GM21367 (cell line): ENCODE measurements around the gene KCNJ6.
"Not testable (repeated sequence)": the region's sequence is repeated elsewhere in the genome, so short reads cannot be mapped to it uniquely, and the experiment has no call there.

Experiments used
- ATAC-seq: cut with Tn5 transposase; IDR thresholded peaks from one replicate; pipeline ENCODE4 v1.9.1; 2021; ENCODE audit not compliant: unreplicated experiment

Gene KCNJ6

DNA sequence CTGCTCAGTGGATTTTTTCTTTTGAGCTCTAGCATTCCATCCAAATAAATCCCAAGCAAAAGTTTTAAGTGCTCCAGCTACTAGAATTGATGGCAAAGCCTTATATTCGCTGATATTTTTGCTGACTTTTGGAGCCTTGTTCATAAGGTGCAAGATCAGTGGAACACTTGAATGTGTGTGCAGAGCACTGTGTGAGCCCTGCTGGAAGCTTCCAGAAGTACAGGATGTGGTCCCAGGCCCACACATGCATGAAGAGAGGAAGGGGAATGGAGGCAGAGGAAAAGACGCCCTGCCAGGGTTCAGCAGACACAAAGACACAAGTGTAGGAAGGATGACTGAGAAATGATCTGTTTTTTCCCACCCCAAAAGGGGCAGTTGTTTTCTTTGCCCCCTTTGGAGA, 169.4 kb downstream of the KCNJ6 start:
- ATAC-seq, result no peak

DNA sequence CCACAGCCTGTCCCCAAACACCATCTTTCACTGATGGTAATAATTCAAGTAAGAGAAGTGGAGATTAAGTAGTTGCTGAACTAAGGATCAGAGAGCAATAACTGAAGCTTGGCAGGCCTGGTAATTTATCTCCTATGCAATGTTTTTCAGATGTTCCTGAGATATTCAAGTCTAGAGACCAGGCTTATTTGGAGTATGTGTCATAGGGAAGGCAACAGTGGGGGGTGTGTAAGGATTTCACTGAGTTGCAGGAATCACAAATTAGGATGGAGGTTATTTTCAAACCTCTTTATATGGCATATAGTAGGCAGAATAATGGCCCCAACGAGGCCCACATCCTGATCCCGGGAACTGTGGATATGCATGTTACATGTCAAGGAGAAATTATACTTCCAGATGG, 171.7 kb downstream of the KCNJ6 start:
- ATAC-seq, result no peak

DNA sequence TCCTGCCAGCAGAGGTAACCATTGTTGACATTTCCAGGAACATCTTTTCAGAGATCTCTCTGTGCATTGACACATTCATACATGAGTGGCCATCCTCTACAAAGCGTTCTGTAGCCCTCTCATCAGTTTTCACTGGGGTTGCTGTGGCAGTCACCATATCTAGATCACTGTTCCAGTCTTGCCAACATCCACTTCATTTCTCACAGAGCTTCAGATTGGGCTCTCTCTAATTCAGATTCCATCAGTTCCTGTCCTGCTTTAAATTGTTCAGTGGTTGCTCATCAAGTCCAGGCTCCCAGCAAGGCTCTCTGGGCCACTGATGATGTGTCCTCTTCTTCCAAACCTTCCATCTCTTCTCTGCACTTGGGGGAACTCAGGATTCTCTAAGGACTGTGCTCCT, 173.7 kb downstream of the KCNJ6 start:
- ATAC-seq, result no peak

DNA sequence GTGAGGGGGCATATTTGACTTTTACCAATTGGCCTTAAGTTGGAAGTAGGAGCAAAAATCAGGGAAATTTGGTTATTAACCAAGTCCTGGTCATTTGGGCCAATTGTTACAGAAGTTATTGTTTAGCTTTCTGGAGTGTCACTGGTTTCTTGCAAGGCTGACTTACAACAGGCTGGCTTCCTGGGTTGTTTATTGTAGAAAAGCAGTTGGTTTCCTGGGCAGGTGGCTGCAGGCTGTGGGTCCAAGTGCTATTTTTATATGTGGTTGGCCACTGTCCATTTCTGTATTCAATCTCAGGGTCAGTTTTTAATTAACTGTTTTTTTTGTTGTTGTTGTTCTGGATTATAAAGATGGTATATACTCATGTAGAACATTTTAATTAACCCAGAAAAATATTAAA, 174.1 kb downstream of the KCNJ6 start:
- no peak for ATAC-seq

DNA sequence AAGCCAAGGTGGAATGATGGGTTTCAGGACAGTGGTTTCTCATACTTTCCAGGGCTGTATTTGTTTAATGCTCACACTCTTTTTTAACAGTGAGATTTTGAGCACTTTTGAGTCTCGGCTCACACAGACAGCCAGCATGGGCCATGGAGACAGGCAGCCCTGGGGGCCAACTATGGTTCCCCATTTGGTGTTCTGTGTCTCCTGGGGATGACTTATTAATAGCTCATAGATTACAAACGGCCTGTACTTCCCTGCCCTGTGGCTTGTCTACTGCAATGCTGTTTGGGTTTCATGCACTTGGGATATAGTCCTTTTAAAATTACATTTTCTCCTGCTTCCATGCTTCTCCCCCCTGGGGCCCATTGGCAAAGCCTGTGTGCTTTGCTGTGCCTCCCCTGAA, 178.3 kb downstream of the KCNJ6 start:
- no peak for ATAC-seq

DNA sequence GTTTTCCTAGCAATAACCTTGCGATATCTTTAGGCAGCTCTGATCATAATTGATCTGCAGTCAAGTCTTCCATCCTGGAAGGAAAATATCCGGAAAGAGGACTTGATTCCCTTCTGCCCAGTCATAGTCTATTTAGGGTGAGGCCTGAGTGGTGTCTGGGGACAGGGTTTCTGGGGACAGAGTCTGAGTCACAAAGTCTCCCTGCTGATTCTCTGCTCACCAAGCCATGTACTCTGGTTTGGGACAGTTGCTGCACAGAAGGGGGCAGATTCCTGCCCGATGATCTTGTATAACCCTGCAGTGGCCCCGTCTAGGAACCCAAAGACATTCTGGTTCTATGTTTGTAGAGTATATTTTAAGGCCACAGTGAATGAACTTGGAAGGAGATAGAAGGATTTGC, 178.8 kb downstream of the KCNJ6 start:
- no peak for ATAC-seq

DNA sequence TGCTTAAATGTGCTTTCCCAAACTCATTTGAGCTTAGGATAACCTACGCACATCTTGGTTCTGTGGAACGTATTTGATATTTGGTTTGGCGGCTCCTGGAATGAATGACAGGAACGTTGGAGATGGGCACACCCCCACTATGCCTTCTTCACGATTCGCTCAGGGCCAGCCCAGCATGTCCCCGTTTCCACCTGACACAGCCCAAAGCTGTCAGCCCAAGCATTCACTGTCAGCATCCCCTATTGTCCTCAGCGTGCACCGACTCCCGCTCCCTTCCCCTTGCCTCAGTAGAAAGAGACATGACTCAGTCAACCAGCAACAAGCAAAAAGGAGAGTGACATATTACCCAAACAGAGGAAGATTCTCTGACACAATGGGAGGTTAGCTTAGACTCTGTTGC, 181.4 kb downstream of the KCNJ6 start:
- no peak for ATAC-seq

DNA sequence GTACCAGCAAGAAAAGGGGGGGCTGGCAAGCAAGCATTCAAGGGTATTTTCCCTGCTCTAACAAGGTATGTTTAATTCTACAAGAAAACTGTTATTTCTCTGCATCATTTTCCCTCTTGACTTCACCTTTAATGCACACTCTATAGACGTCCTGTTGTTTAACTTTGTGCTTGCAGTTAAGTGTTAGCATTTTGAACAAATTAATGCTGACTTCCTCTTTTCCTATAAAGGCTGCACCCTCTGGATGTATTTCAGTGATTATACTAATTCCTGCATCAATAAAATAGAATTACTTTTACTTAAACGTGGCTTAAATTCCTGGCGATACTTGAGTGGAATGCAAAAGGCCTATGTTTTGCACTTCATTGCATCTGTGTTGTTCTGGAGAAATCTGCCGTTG, 183.3 kb downstream of the KCNJ6 start:
- ATAC-seq, result no peak

DNA sequence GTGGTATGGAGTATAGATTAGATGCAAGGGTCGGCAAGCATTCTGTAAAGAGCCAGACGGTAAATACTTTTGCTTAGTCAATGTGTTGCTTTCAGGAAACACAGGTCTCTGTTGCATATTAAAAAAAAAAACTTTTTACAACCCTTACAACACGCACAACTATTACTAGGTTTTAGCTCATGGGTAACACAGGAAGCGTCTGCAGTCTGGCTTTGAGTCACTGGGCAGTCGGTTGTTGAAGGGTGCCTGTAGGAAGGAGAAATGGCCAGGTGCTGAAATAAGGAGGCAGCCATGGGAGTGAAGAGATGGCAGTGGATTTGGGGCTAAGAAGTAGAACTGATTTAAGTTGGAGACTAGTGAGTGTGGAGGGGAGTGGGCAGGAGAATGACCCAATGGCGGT, 192.1 kb downstream of the KCNJ6 start:
- no peak for ATAC-seq

DNA sequence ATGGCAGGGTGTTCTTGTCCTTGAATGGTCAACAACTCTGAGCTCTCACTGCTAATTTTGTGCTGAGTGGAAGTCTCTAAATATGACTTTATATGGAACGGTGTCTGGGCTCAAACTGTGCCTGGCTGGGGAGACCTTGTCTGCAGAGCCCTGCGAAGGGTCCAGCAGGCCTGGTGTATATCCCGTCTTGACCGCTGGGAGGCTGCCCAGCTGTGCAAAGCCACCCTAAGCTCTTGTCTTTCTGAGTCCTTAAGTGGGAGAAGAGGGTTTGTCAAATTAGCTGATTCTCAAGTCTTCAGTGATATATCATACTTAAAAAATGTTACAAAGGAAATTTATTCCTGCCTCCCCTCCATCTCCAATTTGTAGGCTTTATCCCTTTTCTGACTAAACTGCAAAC, 198.7 kb downstream of the KCNJ6 start:
- ATAC-seq, result no peak

DNA sequence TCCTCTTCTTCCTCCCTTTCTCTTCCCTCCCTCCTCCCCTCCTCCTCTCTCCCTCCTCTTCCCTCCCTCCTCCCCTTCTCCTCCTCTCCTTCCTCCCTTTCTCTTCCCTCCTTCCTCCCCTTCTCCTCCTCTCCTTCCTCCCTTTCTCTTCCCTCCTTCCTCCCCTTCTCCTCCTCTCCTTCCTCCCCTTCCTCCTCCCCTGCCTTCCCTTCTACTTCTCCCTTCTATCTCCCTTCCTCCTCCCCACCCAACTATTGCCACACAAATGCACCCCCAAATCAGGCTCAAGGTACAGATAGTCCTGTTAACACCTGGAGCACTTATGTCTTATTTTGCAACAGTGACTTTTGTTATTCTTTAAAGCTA, 203.7 kb downstream of the KCNJ6 start:
- not testable (repeated sequence) for ATAC-seq

DNA sequence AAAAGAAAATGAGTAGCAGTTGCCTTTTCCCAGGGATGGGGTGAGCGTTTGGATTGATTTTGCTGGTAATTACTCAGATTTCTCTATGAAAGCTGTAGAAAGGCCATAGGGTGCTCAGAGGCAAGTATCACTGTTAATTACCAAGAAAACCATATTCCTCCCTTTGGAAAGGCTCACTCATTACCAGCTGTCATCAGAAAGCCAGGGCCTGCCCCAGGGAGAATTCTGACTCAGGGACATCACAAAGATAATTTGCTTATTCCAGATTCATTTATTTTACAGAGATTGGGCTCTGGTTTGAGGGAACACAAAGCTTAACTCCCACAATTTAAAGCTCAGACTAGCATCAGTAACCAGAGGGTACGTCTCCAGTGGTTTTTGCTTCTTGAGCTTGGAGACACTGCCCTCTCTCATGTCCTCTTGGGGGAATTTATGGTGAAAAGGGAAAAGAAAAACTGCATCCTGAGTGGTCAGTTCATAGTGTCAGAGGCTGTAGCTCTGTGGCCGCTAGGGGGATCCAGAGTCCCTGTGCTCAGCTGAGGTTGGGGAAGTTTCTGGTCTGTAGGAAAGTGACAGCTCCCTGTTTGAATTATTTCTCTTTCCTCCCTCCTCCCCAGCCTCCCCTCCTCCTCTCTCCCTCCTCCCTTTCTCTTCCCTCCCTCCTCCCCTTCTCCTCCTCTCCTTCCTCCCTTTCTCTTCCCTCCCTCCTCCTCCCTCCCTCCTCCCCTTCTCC, 204.3 kb downstream of the KCNJ6 start:
- ATAC-seq, result peak; percentile 81

DNA sequence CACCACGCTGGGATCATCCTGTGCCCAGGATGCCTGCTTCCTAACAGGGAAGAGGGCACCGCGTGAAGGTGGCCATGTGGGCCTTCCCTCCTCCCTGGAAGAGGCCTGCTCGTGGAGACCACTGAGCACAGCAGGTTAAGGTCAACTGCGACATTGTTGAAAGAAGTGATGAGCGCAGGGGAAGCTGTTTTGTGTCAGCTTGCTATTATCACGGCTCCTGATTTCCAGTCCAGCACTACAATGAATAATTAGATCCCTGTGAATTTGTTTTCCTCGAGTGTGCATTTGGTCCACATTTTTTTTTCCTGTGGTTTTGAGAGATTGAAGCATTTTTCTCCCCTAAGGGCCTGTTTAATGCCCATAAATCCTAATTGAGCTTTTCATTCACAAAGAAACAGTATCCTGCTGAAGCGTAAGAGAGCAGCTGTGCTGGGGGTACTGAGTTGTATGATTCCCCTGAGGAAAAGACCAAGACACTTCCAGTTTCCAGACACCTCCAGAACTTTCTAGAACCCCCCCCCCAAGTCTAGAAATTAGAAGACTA, 204.9 kb downstream of the KCNJ6 start:
- ATAC-seq, result no peak

DNA sequence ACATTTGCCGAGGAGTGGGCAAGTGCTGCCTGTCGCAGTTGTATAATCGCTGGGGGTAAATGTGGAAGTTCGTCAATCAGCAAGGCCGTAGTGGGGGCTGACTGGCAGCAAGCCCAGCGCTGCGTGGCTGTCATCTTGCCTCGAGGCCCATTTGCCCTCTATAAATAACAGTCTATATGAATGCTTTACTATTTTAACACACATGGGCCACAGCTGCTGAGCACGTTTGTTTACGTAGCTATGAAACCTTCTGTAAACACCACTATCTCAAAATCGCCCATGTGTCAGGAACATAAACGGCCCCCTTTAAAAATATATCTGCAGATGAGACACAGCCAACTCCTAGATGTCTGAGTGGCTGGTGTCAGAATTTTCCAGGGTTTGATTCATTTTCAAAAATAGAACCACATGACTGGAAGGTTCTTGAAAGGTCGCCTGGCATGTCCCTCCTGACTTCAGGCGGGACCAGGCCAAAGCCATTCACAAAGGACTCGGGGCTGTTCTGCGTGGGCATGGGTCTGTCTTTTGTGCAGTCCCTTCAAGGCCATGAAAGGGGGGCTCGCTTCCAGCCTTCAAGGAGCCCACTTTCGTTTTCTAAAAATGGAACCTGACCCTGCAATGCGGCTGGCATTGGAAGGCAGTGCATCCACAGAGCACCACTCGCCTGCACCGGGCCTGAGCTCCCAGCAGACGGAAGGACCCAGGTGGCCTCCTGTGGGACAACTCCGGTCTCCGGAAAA, 205.5 kb downstream of the KCNJ6 start:
- no peak for ATAC-seq

DNA sequence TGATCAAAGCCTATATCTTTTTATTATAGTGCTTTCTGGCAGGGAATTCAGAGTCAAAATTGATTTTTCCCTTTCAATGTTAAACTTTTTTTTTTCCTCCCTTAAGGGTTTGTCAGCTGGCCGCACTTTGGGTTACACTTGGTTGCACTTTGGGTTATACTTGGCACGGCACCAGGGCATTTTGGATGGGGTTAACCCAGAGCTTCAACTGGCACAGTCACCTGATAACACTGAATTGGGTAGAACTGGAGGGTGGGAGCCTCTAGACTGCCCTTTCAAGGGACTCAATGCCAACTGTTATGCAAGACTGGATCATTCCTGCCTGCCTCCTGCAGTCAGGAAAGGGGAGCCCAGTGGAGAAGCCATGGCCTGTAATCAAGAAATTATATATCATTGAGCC, 211.5 kb downstream of the KCNJ6 start:
- ATAC-seq, result no peak

DNA sequence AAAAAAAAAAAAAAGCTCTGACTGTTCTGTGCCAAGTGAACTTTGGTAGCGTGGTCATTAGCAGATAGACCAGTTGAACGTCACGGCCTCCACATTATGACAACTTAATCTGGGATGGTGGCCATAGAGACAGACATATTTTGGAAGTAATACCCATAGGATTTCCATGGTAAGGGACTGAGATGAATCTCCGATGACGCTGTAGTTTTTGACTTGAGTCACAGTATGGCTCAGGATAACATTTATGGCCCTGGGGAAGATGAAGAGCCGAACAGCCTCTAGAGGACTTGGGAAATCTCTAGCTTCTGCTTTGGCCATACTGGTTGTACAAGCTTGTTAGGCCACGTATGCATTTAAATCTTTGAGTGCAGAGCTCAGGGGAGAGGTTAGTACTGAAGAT, 214.0 kb downstream of the KCNJ6 start:
- ATAC-seq, result no peak

DNA sequence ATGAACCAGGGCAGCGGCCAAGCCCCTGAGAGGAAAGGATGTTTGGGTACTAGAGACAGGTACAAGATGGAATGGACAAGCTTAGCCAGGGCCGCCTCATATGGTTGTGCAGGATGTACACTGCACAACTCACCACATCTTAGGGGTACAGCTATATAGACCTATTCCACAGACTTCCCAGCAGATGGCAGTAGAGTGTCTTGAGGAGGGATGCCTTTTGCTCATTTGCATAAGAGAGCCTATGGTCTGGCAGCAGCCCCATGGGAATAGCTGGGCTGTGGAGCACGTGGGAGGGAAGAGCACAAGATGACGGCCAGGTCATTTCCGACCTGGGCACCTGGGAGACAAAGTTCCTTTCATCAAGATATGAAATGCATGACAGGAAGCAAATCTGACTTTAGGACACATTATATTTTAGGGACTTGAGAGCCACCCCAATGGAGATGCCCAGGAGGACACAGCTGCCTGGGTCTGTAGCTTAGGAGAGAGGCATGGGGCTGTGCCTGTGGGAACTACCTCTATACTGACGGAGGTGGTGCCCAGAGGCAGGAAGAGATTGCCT, 215.5 kb downstream of the KCNJ6 start:
- ATAC-seq, result peak; percentile 89

DNA sequence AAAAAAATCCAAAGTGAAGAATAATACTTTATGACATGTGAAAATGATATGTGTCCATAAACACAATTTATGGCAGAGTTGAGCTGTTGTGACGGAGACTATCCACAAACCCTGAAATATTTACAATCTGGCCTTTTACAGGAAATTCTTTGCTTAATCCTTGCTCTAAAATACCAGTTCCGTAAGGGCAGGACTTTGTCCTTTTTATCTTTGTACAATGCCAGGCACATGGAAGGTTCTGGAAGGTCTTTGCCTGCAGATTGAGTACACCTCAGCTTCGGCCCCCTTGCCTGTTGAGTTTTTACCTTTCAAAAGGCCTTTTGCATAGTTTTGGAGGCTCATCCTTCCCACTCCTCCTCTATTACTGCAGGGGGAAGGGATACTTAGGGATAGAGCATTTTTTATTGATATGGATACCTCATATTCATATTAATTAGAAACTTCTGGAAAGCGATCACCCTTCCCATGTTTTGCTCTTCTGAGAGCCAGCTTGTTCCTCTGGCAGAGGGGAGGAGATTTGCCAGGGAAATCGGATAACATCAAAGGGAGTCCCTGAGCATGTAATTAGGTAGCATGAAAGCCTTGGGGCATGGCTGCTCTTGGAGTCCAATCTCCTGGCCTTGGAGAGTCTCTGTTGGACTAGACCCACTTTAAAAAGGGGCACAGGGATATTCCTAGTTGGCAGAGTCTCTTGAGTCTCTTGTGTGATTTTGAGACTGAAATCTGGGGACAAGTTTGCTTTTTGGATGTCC, 217.1 kb downstream of the KCNJ6 start:
- no peak for ATAC-seq

DNA sequence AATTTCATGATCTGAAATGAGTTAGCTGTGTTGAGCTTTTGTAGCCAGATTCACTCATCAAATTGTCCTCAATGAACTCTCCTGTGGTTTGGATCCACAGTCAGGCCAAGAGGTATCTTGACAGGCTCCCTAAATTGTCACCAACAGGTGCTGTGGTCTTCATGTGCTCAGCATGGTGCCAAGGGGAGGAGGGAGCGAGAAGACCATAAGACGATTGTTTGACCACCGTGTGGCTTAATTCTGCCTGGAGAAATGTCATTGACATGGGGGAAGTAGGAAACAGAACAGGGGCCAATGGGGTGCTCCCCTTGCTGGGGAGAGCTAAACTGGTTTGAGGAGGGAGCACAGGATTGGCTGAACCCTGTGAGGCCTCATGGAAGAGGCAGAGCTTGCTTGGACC, 219.3 kb downstream of the KCNJ6 start:
- no peak for ATAC-seq

DNA sequence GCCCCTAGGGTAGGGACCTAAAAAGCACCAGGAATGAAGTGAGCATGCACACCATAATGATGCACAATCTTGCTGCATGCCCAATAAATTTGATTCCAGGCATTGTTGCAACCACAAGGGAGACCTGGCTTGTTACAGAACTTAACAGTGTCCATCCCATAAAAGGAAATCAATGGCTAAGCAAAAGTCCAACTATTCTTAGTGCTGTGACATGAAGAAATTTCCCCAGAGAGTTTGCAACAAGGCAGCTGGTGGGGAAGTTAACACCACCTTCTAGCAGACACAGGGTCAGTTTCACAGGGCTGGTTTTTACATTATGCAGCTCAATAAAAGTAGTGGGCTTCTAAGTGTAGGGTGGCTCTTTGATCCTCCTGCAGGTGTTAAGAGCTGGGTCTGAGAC, 221.1 kb downstream of the KCNJ6 start:
- no peak for ATAC-seq

DNA sequence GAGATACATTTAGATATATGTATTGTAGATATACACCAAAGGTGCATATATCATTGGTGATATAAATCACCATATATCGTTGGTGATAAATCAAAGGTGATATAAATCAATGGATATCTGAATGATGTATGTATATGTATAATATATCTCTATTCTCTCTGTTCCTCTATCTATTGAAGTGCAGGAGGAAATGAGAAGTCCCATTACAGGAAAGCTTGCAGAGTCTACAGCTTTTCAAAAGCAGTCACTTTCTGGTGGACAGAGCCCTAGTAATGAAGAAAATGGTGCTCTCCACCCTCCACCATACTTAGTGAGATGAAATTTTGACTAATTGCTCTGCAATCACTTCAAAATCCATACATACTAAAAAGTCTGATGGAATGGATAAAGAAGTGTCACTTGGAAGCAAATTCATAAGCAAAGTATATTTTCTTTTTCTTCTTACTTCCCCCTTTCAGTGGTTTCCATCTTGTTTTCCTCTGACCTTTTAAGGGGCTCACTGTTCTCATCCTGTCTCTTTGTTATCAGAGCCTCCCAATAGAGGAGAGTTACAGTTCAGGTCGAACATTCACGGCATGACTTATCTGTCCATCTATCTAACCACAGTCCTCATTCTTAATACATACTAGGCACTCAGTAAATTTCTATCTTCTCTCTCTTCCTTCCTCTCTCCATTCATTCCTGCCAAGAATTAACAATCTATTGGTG, 227.2 kb downstream of the KCNJ6 start:
- no peak for ATAC-seq
